ENCODE results near the gene HEATR5A.

HEATR5A gene

GRCh38 chr14:31402764-31403439, 17.4 kb downstream of the HEATR5A start:
- no peak for FAIRE-seq
- TF ChIP-seq POLR2AphosphoS5 (IDR thresholded peaks at IDR 0.05; ENCODE audit: low read depth, low read length) (no peak), TAF1 (IDR thresholded peaks at IDR 0.05; ENCODE audit: borderline replicate concordance, low read depth, low read length) (no peak), POLR2A (IDR thresholded peaks at IDR 0.05; ENCODE audit: low read depth, low read length) (no peak)
- DNase-seq (ENCODE audit: insufficient read length) = no peak

GRCh38 chr14:31401369-31401932, 18.9 kb downstream of the HEATR5A start:
- FAIRE-seq (no peak), DNase-seq (ENCODE audit: insufficient read length) (no peak)
- TF ChIP-seq POLR2AphosphoS5 (IDR thresholded peaks at IDR 0.05; ENCODE audit: low read depth, low read length) = no peak
- no peak for TF ChIP-seq POLR2A (IDR thresholded peaks at IDR 0.05; ENCODE audit: low read depth, low read length)
- TF ChIP-seq TAF1 (IDR thresholded peaks at IDR 0.05; ENCODE audit: borderline replicate concordance, low read depth, low read length) = no peak

GRCh38 chr14:31400031-31400638, 20.2 kb downstream of the HEATR5A start:
- FAIRE-seq (peak; percentile 60), DNase-seq (ENCODE audit: insufficient read length) (no peak)
- TF ChIP-seq POLR2AphosphoS5 (IDR thresholded peaks at IDR 0.05; ENCODE audit: low read depth, low read length) = no peak
- TF ChIP-seq TAF1 (IDR thresholded peaks at IDR 0.05; ENCODE audit: borderline replicate concordance, low read depth, low read length) = no peak

GRCh38 chr14:31395572-31396205, 24.7 kb downstream of the HEATR5A start:
- FAIRE-seq = no peak
- no peak for DNase-seq (ENCODE audit: insufficient read length)
- TF ChIP-seq POLR2AphosphoS5 (IDR thresholded peaks at IDR 0.05; ENCODE audit: low read depth, low read length) (no peak), POLR2A (IDR thresholded peaks at IDR 0.05; ENCODE audit: low read depth, low read length) (no peak), TAF1 (IDR thresholded peaks at IDR 0.05; ENCODE audit: borderline replicate concordance, low read depth, low read length) (no peak)

GRCh38 chr14:31395119-31395518, 25.2 kb downstream of the HEATR5A start:
- TF ChIP-seq POLR2AphosphoS5 (IDR thresholded peaks at IDR 0.05; ENCODE audit: low read depth, low read length) (no peak), TAF1 (IDR thresholded peaks at IDR 0.05; ENCODE audit: borderline replicate concordance, low read depth, low read length) (no peak), POLR2A (IDR thresholded peaks at IDR 0.05; ENCODE audit: low read depth, low read length) (no peak)
- DNase-seq (ENCODE audit: insufficient read length) (no peak), FAIRE-seq (no peak)

GRCh38 chr14:31391977-31392503, 28.3 kb downstream of the HEATR5A start:
- DNase-seq (ENCODE audit: insufficient read length) (no peak), FAIRE-seq (no peak)

GRCh38 chr14:31391473-31391872, 28.9 kb downstream of the HEATR5A start:
- no peak for DNase-seq (ENCODE audit: insufficient read length)
- TF ChIP-seq POLR2A (IDR thresholded peaks at IDR 0.05; ENCODE audit: low read depth, low read length) = no peak
- no peak for TF ChIP-seq TAF1 (IDR thresholded peaks at IDR 0.05; ENCODE audit: borderline replicate concordance, low read depth, low read length)
- TF ChIP-seq POLR2AphosphoS5 (IDR thresholded peaks at IDR 0.05; ENCODE audit: low read depth, low read length) = no peak
- FAIRE-seq = no peak

More at GRCh38 chr14:31391977-31392503, 28.3 kb downstream of the HEATR5A start:
- TF ChIP-seq POLR2A (IDR thresholded peaks at IDR 0.05; ENCODE audit: low read depth, low read length) (no peak), POLR2AphosphoS5 (IDR thresholded peaks at IDR 0.05; ENCODE audit: low read depth, low read length) (no peak), TAF1 (IDR thresholded peaks at IDR 0.05; ENCODE audit: borderline replicate concordance, low read depth, low read length) (no peak)

GRCh38 chr14:31389946-31390345, 30.4 kb downstream of the HEATR5A start:
- TF ChIP-seq TAF1 (IDR thresholded peaks at IDR 0.05; ENCODE audit: borderline replicate concordance, low read depth, low read length) = no peak
- no peak for TF ChIP-seq POLR2A (IDR thresholded peaks at IDR 0.05; ENCODE audit: low read depth, low read length)
- no peak for TF ChIP-seq POLR2AphosphoS5 (IDR thresholded peaks at IDR 0.05; ENCODE audit: low read depth, low read length)
- FAIRE-seq (no peak), DNase-seq (ENCODE audit: insufficient read length) (no peak)

- FAIRE-seq (peak; percentile 65), DNase-seq (ENCODE audit: insufficient read length) (no peak)
- TF ChIP-seq TAF1 (IDR thresholded peaks at IDR 0.05; ENCODE audit: borderline replicate concordance, low read depth, low read length) (no peak), POLR2A (IDR thresholded peaks at IDR 0.05; ENCODE audit: low read depth, low read length) (no peak), POLR2AphosphoS5 (IDR thresholded peaks at IDR 0.05; ENCODE audit: low read depth, low read length) (no peak)
Measured at GRCh38 chr14:31388687-31389413, 31.5 kb downstream of the HEATR5A start.

GRCh38 chr14:31387091-31387490, 33.3 kb downstream of the HEATR5A start:
- FAIRE-seq (no peak), DNase-seq (ENCODE audit: insufficient read length) (no peak)
- TF ChIP-seq POLR2A (IDR thresholded peaks at IDR 0.05; ENCODE audit: low read depth, low read length) (no peak), POLR2AphosphoS5 (IDR thresholded peaks at IDR 0.05; ENCODE audit: low read depth, low read length) (no peak), TAF1 (IDR thresholded peaks at IDR 0.05; ENCODE audit: borderline replicate concordance, low read depth, low read length) (no peak)

GRCh38 chr14:31386271-31386670, 34.1 kb downstream of the HEATR5A start:
- TF ChIP-seq POLR2A (IDR thresholded peaks at IDR 0.05; ENCODE audit: low read depth, low read length) (no peak), POLR2AphosphoS5 (IDR thresholded peaks at IDR 0.05; ENCODE audit: low read depth, low read length) (no peak), TAF1 (IDR thresholded peaks at IDR 0.05; ENCODE audit: borderline replicate concordance, low read depth, low read length) (no peak)
- no peak for FAIRE-seq

More at GRCh38 chr14:31386271-31386670, 34.1 kb downstream of the HEATR5A start:
- no peak for DNase-seq (ENCODE audit: insufficient read length)
